IMR-90 (cell line): ENCODE results near the gene NRIP1. TPM values are rescaled to one million over a fixed set of nuclear protein-coding genes. Genes with fewer than 3 reads are reported as not detected.

Experiments used
- ATAC-seq: fragments of 200-7000 bp; cut with Tn5 transposase; 2 replicates; pipeline ENCODE4 v1.9.1; 2020; ENCODE audit warnings: low read depth, mild to moderate bottlenecking, moderate library complexity
- BruUV-seq: library from RNA; stranded (reverse); fragments of 400-500 nt; replicated peaks from 2 replicates; lab custom pipeline; 2021; lab: Mats Ljungman, UMichigan
- CTCF ChIA-PET: fragments of 300-600 bp; formaldehyde crosslinking; extraction: SDS; loops from one replicate; lab custom pipeline; 2021; ENCODE audit warnings: antibody characterized with exemption; lab: Yijun Ruan, JAX
- POLR2A ChIA-PET: fragments of 300-600 bp; sonication (Branson Sonifier 250); formaldehyde crosslinking; loops from one replicate; lab custom pipeline; 2022; ENCODE audit warnings: antibody characterized with exemption; ENCODE audit not compliant: unreplicated experiment; lab: Charles Lee
- DNase-seq: peaks from one replicate; pipeline ENCODE4 v3.0.0; 2013
- H2AFZ ChIP-seq: replicated peaks from 2 replicates; pipeline ENCODE3; 2013; ENCODE audit warnings: low read length, mild to moderate bottlenecking; ENCODE audit not compliant: poor library complexity
- H2AK5ac ChIP-seq: 2 replicates; pipeline ENCODE4 v1.6.1; 2013; ENCODE audit warnings: low read depth, low read length, inconsistent platforms
- H2AK9ac ChIP-seq: replicated peaks from 2 replicates; pipeline ENCODE3; 2013; ENCODE audit warnings: mild to moderate bottlenecking, low read depth, low read length, moderate library complexity; ENCODE audit not compliant: poor library complexity
- H2BK120ac ChIP-seq: 2 replicates; pipeline ENCODE4 v1.6.1; 2013; ENCODE audit warnings: low read depth, low read length, inconsistent platforms
- H2BK15ac ChIP-seq: 3 replicates; pipeline ENCODE4 v1.6.1; 2013; ENCODE audit warnings: low read depth, low read length, inconsistent platforms
- H2BK20ac ChIP-seq: 2 replicates; pipeline ENCODE4 v1.6.1; 2013; ENCODE audit warnings: low read depth, mild to moderate bottlenecking, inconsistent platforms, low read length, moderate library complexity
- H2BK5ac ChIP-seq: 2 replicates; pipeline ENCODE4 v1.6.1; 2013; ENCODE audit warnings: mild to moderate bottlenecking, low read depth, low read length, inconsistent platforms; ENCODE audit not compliant: poor library complexity, severe bottlenecking
- H3K14ac ChIP-seq: replicated peaks from 2 replicates; pipeline ENCODE4 v1.6.1; 2013; ENCODE audit warnings: low read depth, low read length, inconsistent platforms
- H3K18ac ChIP-seq: 2 replicates; pipeline ENCODE4 v1.6.1; 2013; ENCODE audit warnings: low read depth, low read length, control low read depth
- H3K23ac ChIP-seq: 2 replicates; pipeline ENCODE4 v1.6.1; 2013; ENCODE audit warnings: low read depth, low read length, inconsistent platforms
- H3K27ac ChIP-seq: 2 replicates; pipeline ENCODE4 v1.5.1; 2013; ENCODE audit warnings: mild to moderate bottlenecking, control low read depth, low read length; ENCODE audit not compliant: insufficient read depth
- H3K27me3 ChIP-seq: 2 replicates; pipeline ENCODE4 v1.6.1; 2013; ENCODE audit warnings: low read length; ENCODE audit not compliant: control insufficient read depth, insufficient read depth
- H3K36me3 ChIP-seq: 2 replicates; pipeline ENCODE4 v1.6.1; 2013; ENCODE audit warnings: low read length, mixed read lengths; ENCODE audit not compliant: control insufficient read depth, insufficient read depth
- H3K4ac ChIP-seq: 2 replicates; pipeline ENCODE4 v1.6.1; 2013; ENCODE audit warnings: low read depth, low read length, inconsistent platforms
- H3K4me1 ChIP-seq: 2 replicates; pipeline ENCODE4 v1.6.1; 2013; ENCODE audit warnings: low read length, mixed read lengths; ENCODE audit not compliant: control insufficient read depth, insufficient read depth
- H3K4me2 ChIP-seq: 2 replicates; pipeline ENCODE4 v1.6.1; 2013; ENCODE audit warnings: low read depth, mild to moderate bottlenecking, control low read depth, low read length, moderate library complexity
- H3K4me3 ChIP-seq: 2 replicates; pipeline ENCODE4 v1.5.1; 2013; ENCODE audit warnings: low read depth, mild to moderate bottlenecking, control low read depth, low read length, moderate library complexity; ENCODE audit not compliant: insufficient read depth
- H3K56ac ChIP-seq: 2 replicates; pipeline ENCODE4 v1.6.1; 2013; ENCODE audit warnings: low read length, inconsistent platforms; ENCODE audit not compliant: insufficient read depth; ENCODE audit errors: extremely low read depth
- H3K79me1 ChIP-seq, 2 experiments: 2 replicates each; pipeline ENCODE4 v1.6.1; 2013; ENCODE audit warnings: low read length in 2 of 2, inconsistent platforms in 1 of 2, low read depth in 1 of 2
- H3K9ac ChIP-seq: 2 replicates; pipeline ENCODE4 v1.6.1; 2013; ENCODE audit warnings: low read depth, low read length, control low read depth
- H3K9me1 ChIP-seq: 2 replicates; pipeline ENCODE4 v1.6.1; 2013; ENCODE audit warnings: low read length, inconsistent platforms; ENCODE audit not compliant: insufficient read depth
- H3K9me3 ChIP-seq: 2 replicates; pipeline ENCODE4 v1.6.1; 2013; ENCODE audit warnings: low read length; ENCODE audit not compliant: control insufficient read depth, insufficient read depth
- H4K20me1 ChIP-seq: 2 replicates; pipeline ENCODE4 v1.6.1; 2013; ENCODE audit warnings: low read length, inconsistent platforms; ENCODE audit not compliant: insufficient read depth
- H4K5ac ChIP-seq: 2 replicates; pipeline ENCODE4 v1.6.1; 2013; ENCODE audit warnings: mild to moderate bottlenecking, low read depth, low read length, control low read depth
- H4K8ac ChIP-seq, 2 experiments: 2 replicates each; pipeline ENCODE4 v1.6.1; 2013; ENCODE audit warnings: low read depth in 2 of 2, low read length in 2 of 2, control low read depth in 1 of 2, inconsistent platforms in 1 of 2
- H4K91ac ChIP-seq: 2 replicates; pipeline ENCODE4 v1.6.1; 2013; ENCODE audit warnings: low read depth, low read length, inconsistent platforms; ENCODE audit not compliant: insufficient read depth
- CEBPB ChIP-seq: IDR thresholded peaks from 2 replicates; pipeline ENCODE4 v1.6.1; 2012; ENCODE audit warnings: low read depth, low read length, improper control_type of control experiment
- CHD1 ChIP-seq: IDR thresholded peaks from 2 replicates; pipeline ENCODE4 v1.6.1; 2012; ENCODE audit warnings: low read depth, low read length, improper control_type of control experiment
- MAFK ChIP-seq: IDR thresholded peaks from 2 replicates; pipeline ENCODE4 v1.6.1; 2012; ENCODE audit warnings: low read depth, low read length, improper control_type of control experiment
- POLR2A ChIP-seq: IDR thresholded peaks from 2 replicates; pipeline ENCODE4 v1.6.1; 2012; ENCODE audit warnings: mild to moderate bottlenecking, low read depth, low read length
- WGBS, 2 experiments: methylation state at CpG; one replicate each; pipeline versions ENCODE4 v1.1.5 to v1.1.7; 2013; ENCODE audit warnings: missing lambda C conversion rate in 2 of 2; ENCODE audit not compliant: insufficient read length in 1 of 2; ENCODE audit errors: extremely low coverage in 2 of 2; 5-methylcytosine and 5-hydroxymethylcytosine counted together
- dilution Hi-C: fragments of 300-500 bp; cut with HindIII; formaldehyde crosslinking; loops from one replicate; pipeline ENCODE4 v1.14.3; 2018; ENCODE audit warnings: low sequenced_read_pairs; ENCODE audit not compliant: unreplicated experiment
- in situ Hi-C: fragments of 300-500 bp; cut with MboI; formaldehyde crosslinking; loops from 3 replicates; pipeline ENCODE4 v1.14.3; 2019; ENCODE audit warnings: low sequenced_read_pairs, inconsistent platforms, mixed read lengths
- intact Hi-C: fragments of 100-400 bp; cut with micrococcal nuclease; formaldehyde crosslinking; loops from 2 replicates; pipeline ENCODE4 v1.10.0; 2022
- polyA plus RNA-seq, 3 experiments: library from polyadenylated mRNA; depleted of rRNA; stranded (reverse); fragments of >200 nt; gene quantifications; 2 replicates each; pipeline ENCODE4 v1.2.3, GENCODE V29; 2012; ENCODE audit warnings: low replicate concordance in 1 of 3
- total RNA-seq: library from RNA; depleted of rRNA; stranded (reverse); fragments of >200 nt; gene quantifications from 2 replicates; pipeline ENCODE4 v1.2.3, GENCODE V29; 2012
- TF ChIP-seq, protein P1 (sequence below): fragments of 150-350 bp; IDR thresholded peaks from 2 replicates; pipeline ENCODE4 v1.6.1; 2017; ENCODE audit warnings: mild to moderate bottlenecking, antibody characterized with exemption, low read length, low read depth
- TF ChIP-seq, protein P2 (sequence below): conservative IDR thresholded peaks from 2 replicates; pipeline ENCODE4 v1.5.1; 2012; ENCODE audit warnings: mild to moderate bottlenecking, low read depth, low read length, improper control_type of control experiment

The NRIP1 gene
- total and polyA plus RNA-seq, 2 of the 4 experiments (the other 2 are of a cell fraction) = 9.6 to 73.8 TPM

DNA sequence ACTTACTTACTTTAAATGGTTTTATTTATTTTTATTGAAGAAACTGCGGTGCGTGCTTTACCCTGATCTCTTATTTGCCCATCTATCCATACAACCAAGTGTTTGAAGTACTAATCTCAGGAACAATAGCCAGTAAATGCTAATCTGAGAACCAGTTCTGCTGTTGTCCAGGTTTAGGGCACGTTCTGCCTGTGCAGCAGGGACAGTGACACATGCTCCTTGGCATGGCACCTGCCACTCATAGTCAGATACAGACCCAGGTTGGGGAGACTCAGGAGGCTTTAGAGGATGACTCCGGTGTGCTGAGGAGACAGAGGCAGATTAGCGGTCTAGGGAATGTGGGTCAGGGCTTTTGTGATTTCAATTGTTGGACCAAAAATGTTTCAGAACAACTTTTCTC, 83.6 kb downstream of the NRIP1 start:
- H3K9me3 ChIP-seq = no peaks in the 10 kb centered on the region
- 0 out of 2 replicates have a peak overlapping the region, but pooled peaks have one; percentile 59 for H3K23ac ChIP-seq
- H3K56ac ChIP-seq = no peak overlapping the region
- H4K8ac ChIP-seq = no peak overlapping the region
- in situ Hi-C loops = no loop called here
- intact Hi-C loops = no loop called here
- WGBS, 2 experiments = 100% methylated on average over 1 of the region's 5 CpGs; no CpG with 5 or more reads in 1 of the 2 experiments
- H3K4me3 ChIP-seq = no peak overlapping the region
- peak overlapping the region; percentile 69; the same call in 1 of the 2 replicates for H3K27ac ChIP-seq
- peak overlapping the region; percentile 57; the same call in 1 of the 2 replicates for H3K18ac ChIP-seq
- H2BK5ac ChIP-seq = peak overlapping the region; percentile 77
- H3K36me3 ChIP-seq = peaks cover 5% of the 10 kb centered on the region; the same call in 1 of the 2 replicates
- H3K4me2 ChIP-seq = no peak overlapping the region
- no peaks in the 10 kb centered on the region for H3K27me3 ChIP-seq
- DNase-seq (no peak), ATAC-seq (no peak)
- no peak overlapping the region for H2AK9ac ChIP-seq
- peak overlapping the region; percentile 83 for H3K4ac ChIP-seq
- no peak for TF ChIP-seq POLR2A
- TF ChIP-seq CHD1 = no peak
- TF ChIP-seq, protein P1, sequence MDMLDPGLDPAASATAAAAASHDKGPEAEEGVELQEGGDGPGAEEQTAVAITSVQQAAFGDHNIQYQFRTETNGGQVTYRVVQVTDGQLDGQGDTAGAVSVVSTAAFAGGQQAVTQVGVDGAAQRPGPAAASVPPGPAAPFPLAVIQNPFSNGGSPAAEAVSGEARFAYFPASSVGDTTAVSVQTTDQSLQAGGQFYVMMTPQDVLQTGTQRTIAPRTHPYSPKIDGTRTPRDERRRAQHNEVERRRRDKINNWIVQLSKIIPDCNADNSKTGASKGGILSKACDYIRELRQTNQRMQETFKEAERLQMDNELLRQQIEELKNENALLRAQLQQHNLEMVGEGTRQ = no peak
- TF ChIP-seq CEBPB = no peak
- TF ChIP-seq, protein P2, sequence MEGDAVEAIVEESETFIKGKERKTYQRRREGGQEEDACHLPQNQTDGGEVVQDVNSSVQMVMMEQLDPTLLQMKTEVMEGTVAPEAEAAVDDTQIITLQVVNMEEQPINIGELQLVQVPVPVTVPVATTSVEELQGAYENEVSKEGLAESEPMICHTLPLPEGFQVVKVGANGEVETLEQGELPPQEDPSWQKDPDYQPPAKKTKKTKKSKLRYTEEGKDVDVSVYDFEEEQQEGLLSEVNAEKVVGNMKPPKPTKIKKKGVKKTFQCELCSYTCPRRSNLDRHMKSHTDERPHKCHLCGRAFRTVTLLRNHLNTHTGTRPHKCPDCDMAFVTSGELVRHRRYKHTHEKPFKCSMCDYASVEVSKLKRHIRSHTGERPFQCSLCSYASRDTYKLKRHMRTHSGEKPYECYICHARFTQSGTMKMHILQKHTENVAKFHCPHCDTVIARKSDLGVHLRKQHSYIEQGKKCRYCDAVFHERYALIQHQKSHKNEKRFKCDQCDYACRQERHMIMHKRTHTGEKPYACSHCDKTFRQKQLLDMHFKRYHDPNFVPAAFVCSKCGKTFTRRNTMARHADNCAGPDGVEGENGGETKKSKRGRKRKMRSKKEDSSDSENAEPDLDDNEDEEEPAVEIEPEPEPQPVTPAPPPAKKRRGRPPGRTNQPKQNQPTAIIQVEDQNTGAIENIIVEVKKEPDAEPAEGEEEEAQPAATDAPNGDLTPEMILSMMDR = no peak
- no peak for TF ChIP-seq MAFK
- H2AK5ac ChIP-seq = peak overlapping the region; percentile 78; the same call in 1 of the 2 replicates
- peaks cover 8% of the 10 kb centered on the region; the same call in 1 of the 2 replicates for H4K20me1 ChIP-seq
- BruUV-seq = no TSS peak
- peak overlapping the region; percentile 45 for H4K91ac ChIP-seq
- dilution Hi-C loops = no loop called here
- ChIA-PET CTCF (no interaction called here), POLR2A (no interaction called here)
- no peak overlapping the region for H2BK20ac ChIP-seq
- no peak overlapping the region for H2BK15ac ChIP-seq
- H2BK120ac ChIP-seq = peak overlapping the region; percentile 10; the same call in 1 of the 2 replicates
- no peak overlapping the region; the same call in 1 of the 2 replicates for H3K14ac ChIP-seq
- peak overlapping the region; percentile 61; the same call in 1 of the 2 replicates for H4K5ac ChIP-seq
- peak overlapping the region; percentile 17 for H2AFZ ChIP-seq
- H3K9me1 ChIP-seq = peaks cover 7% of the 10 kb centered on the region
- H3K79me1 ChIP-seq = peaks cover 30 to 64% of the 10 kb centered on the region in 2 experiments
- no peak overlapping the region for H3K9ac ChIP-seq
- peaks cover 5% of the 10 kb centered on the region for H3K4me1 ChIP-seq
